ACHN (cell line): Measurements from ENCODE around the gene MEG3.

Experiments
- DNase-seq: peaks from one replicate; pipeline ENCODE4 v3.0.0-alpha.2; 2015
- in situ Hi-C: cut with HindIII; loops from 2 replicates; pipeline ENCODE4 v1.10.0; 2017; ENCODE audit warnings: low sequenced_read_pairs, low pct_ligation_motif_present, low pct_unique_long_range_greater_than_20kb

Gene MEG3

GRCh38 chr14:100856056-100856950 is 30.4 kb downstream of the MEG3 start:
- no peak for DNase-seq
- in situ Hi-C loops: no loop called here

GRCh38 chr14:100857233-100857922 is 31.5 kb downstream of the MEG3 start:
- DNase-seq: no peak
- in situ Hi-C loops: no loop called here

GRCh38 chr14:100857923-100858837 is 32.3 kb downstream of the MEG3 start:
- in situ Hi-C loops: no loop called here
- DNase-seq: no peak

GRCh38 chr14:100858838-100859220 is 32.9 kb downstream of the MEG3 start:
- DNase-seq: no peak
- in situ Hi-C loops: no loop called here

GRCh38 chr14:100859781-100860180 is 33.9 kb downstream of the MEG3 start:
- in situ Hi-C loops: no loop called here
- no peak for DNase-seq

- no peak for DNase-seq
- in situ Hi-C loops: no loop called here
Measured at GRCh38 chr14:100860556-100861187, 34.8 kb downstream of the MEG3 start.

- in situ Hi-C loops: no loop called here
- no peak for DNase-seq
Measured at GRCh38 chr14:100861188-100861936, 35.4 kb downstream of the MEG3 start.

GRCh38 chr14:100861937-100862247 is 36.0 kb downstream of the MEG3 start:
- DNase-seq: no peak
- in situ Hi-C loops: no loop called here

- in situ Hi-C loops: no loop called here
- DNase-seq: no peak
Measured at GRCh38 chr14:100862277-100862676, 36.4 kb downstream of the MEG3 start.

- in situ Hi-C loops: no loop called here
- no peak for DNase-seq
Measured at GRCh38 chr14:100862793-100863192, 36.9 kb downstream of the MEG3 start.

- in situ Hi-C loops: no loop called here
- no peak for DNase-seq
Measured at GRCh38 chr14:100864206-100864605, 38.3 kb downstream of the MEG3 start.

- in situ Hi-C loops: no loop called here
- DNase-seq: no peak
Measured at GRCh38 chr14:100864960-100865681, 39.2 kb downstream of the MEG3 start.

GRCh38 chr14:100865682-100866591 is 40.0 kb downstream of the MEG3 start:
- DNase-seq: no peak
- in situ Hi-C loops: no loop called here

GRCh38 chr14:100866666-100867630 is 41.0 kb downstream of the MEG3 start:
- in situ Hi-C loops: no loop called here
- no peak for DNase-seq

- in situ Hi-C loops: no loop called here
- no peak for DNase-seq
Measured at GRCh38 chr14:100867631-100868315, 41.9 kb downstream of the MEG3 start.
